Activated naive CD8-positive, alpha-beta T cell treated with anti-CD3 and anti-CD28 coated beads, Interleukin-2, amount 10 ng/mL, durations not matched to agents 7 days and 5 days (primary cell): ENCODE data around the gene ATP7B. TPM values are rescaled to one million over a fixed set of nuclear protein-coding genes. Genes with fewer than 3 reads are reported as not detected.
A peak's percentile ranks its signal among the peaks of the same experiment; 100 is the strongest.
"Not testable (repeated sequence)": the region's sequence is repeated elsewhere in the genome, so short reads cannot be mapped to it uniquely, and the experiment has no call there.

Experiments
- ATAC-seq: fragments of 150-1000 bp; cut with Tn5 transposase; one replicate; pipeline ENCODE4 v1.10.0; 2021; ENCODE audit warnings: low read depth, moderate library complexity
- POLR2A ChIA-PET: fragments of 350-600 bp; sonication (Branson Sonifier 250); formaldehyde crosslinking; loops from one replicate; lab custom pipeline; 2021; ENCODE audit warnings: antibody characterized with exemption; lab: Charles Lee
- DNase-seq: peaks from one replicate; pipeline ENCODE4 v3.0.0; 2021
- H3K27ac Mint-ChIP-seq: one replicate; pipeline ENCODE4 v1.8.0; 2022; ENCODE audit warnings: mild to moderate bottlenecking, mixed read lengths
- H3K27me3 Mint-ChIP-seq: one replicate; pipeline ENCODE4 v1.8.0; 2022; ENCODE audit warnings: mild to moderate bottlenecking, moderate library complexity, mixed read lengths
- H3K36me3 Mint-ChIP-seq: one replicate; pipeline ENCODE4 v1.8.0; 2021; ENCODE audit warnings: mild to moderate bottlenecking, mixed read lengths
- H3K4me1 Mint-ChIP-seq: one replicate; pipeline ENCODE4 v1.8.0; 2021; ENCODE audit warnings: mixed read lengths
- H3K4me3 Mint-ChIP-seq: one replicate; pipeline ENCODE4 v1.8.0; 2022; ENCODE audit warnings: mild to moderate bottlenecking, moderate library complexity, mixed read lengths
- H3K9me3 Mint-ChIP-seq: one replicate; pipeline ENCODE4 v1.8.0; 2021; ENCODE audit warnings: mixed read lengths
- total RNA-seq, 2 experiments: library from RNA; stranded (reverse); gene quantifications; one replicate each; pipeline ENCODE4 v1.2.3, GENCODE V29; 2021

Gene ATP7B
- total RNA-seq, 2 experiments from 2014 or later = 0.51 to 0.64 TPM

DNA sequence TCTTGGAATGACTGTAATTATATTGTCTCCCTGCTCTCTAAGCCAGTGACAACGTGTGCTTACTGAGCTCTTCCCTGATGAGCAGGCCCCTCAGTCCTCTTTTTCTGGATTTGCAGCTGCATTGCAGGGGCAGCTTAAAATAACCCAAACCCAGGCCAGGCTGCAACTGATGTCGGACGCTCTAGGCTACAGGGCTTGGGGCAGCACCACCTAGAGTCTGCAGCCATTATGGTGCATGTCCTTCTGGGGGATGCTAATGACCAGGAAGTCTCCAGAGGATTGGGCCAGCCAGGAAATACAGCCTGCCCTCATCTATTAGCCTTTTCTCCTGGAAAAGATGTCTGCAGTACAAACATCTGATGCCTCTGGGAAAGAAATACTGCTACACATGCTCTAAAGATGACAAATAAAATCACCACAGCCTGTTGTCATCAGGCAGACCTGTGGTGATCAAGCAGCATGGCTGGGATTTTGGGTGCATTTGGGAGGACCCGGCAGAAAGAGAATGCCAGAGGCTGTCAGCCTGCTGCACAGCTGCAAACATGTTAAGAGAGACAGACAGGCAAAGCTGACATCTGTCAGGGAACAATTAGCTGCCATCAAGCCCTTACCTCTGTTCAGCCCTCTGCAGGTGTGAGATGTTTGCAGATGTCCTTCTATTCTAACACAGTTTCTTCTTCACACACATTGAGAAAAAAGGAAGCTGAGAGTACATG, 97.7 kb downstream of the ATP7B start:
- no peaks in the 10 kb centered on the region for H3K9me3 Mint-ChIP-seq
- no peak for ATAC-seq
- peaks cover 8% of the 10 kb centered on the region for H3K27me3 Mint-ChIP-seq
- peaks cover 13% of the 10 kb centered on the region for H3K4me1 Mint-ChIP-seq
- H3K36me3 Mint-ChIP-seq = no peaks in the 10 kb centered on the region
- POLR2A ChIA-PET = no interaction called here
- no peak overlapping the region for H3K27ac Mint-ChIP-seq
- H3K4me3 Mint-ChIP-seq = no peak overlapping the region
- DNase-seq = no peak

DNA sequence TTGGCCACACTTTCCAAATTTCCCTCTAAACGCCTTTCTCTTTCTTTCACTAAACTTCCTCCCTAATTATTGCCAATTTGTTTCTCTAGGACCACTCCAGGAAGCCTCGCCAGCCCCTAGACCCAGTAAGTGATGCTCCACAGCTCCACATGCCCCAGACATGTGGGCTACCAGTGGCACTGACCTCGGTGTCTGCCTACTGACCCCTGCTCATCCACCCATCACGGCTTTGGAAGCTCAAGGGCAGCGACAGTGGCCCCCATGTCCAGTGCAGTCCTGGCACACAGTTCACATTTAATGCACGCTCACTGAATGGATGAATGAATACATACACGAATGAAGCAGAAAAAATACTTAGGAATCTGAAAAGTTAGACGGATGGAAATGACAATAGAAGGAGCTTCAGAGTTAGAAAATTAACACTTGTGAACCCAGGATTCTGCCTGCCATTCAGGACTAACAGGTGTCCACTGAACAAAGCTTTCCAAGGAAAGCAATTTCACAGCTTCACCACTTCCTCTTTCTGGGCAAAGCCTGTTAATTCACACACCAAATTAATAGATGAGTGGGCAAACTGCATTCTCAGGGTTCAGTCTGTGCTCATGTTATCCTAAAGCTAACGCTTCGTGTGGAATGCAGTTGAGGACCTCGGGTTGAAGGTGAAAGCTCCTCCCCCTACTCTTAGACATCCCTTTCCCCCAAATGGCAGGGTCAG, 98.6 kb downstream of the ATP7B start:
- Mint-ChIP-seq H3K9me3 (no peaks in the 10 kb centered on the region), H3K36me3 (no peaks in the 10 kb centered on the region), H3K4me1 (peaks cover 13% of the 10 kb centered on the region), H3K27me3 (peaks cover 8% of the 10 kb centered on the region), H3K27ac (no peak overlapping the region), H3K4me3 (no peak overlapping the region)
- ATAC-seq = no peak
- no peak for DNase-seq
- POLR2A ChIA-PET = no interaction called here

DNA sequence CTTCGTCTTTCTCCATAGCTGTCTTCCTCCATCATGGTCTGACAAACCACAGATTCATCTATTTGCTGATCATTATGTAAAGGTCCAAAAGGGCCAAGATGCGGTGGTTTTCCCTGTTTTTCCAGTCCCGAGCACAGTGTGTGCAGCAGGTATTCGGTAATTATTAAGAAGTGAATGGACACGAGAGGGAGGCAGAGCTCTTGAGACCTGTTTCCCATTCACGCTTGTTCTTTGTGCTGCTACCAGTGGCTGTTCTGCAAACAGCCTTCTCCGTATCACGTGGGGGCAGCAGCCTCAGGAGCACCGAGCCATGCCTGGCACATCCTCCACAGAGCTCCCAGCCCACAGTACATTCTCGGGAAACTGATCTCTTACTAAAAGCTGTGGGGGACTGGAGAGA, 99.2 kb downstream of the ATP7B start:
- H3K27me3 Mint-ChIP-seq = peaks cover 8% of the 10 kb centered on the region
- no peaks in the 10 kb centered on the region for H3K9me3 Mint-ChIP-seq
- peaks cover 13% of the 10 kb centered on the region for H3K4me1 Mint-ChIP-seq
- DNase-seq (no peak), ATAC-seq (no peak)
- no peak overlapping the region for H3K4me3 Mint-ChIP-seq
- H3K27ac Mint-ChIP-seq = no peak overlapping the region
- no peaks in the 10 kb centered on the region for H3K36me3 Mint-ChIP-seq
- POLR2A ChIA-PET = no interaction called here

DNA sequence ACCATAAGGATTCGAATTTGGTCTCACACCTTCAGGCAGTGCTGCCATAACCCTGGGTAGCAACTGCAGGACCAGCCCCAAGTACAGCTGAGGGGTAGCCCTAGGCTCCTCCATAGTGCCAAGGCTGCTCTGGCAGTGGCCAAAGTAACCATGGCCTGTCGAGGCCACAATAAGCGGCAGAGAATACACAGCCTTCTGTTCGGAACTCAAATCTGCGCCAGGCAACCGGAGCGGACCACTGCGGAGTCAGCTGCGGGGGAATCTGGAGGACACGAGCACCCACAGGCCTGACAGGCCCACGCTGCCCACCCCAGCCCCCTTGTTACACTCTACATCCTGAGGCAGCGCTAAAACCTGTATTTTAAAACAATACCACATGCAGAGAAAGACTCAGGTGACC, 100.7 kb downstream of the ATP7B start:
- H3K9me3 Mint-ChIP-seq = no peaks in the 10 kb centered on the region
- POLR2A ChIA-PET = no interaction called here
- H3K27ac Mint-ChIP-seq = no peak overlapping the region
- ATAC-seq (no peak), DNase-seq (no peak)
- H3K4me3 Mint-ChIP-seq = no peak overlapping the region
- peaks cover 13% of the 10 kb centered on the region for H3K4me1 Mint-ChIP-seq
- H3K36me3 Mint-ChIP-seq = no peaks in the 10 kb centered on the region
- H3K27me3 Mint-ChIP-seq = peaks cover 5% of the 10 kb centered on the region

DNA sequence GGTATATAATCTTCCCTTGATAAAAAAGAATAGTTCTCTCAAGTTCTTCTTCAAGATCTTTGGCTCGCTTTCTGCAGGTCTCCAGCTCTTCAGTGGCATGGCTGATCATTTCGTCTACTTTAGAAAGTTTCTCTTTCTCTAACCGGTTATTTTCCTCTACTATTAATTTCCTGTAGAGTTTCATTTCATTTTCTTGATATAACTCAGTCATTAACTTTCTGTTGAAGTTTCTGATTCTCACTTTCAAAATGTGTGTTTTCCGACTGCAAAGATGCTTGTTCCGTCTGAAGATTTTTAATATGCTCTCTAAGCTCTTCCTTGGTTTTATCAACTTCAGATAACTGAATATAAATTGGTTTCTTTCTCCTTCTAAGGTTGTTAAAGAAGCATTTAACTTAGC, 102.0 kb downstream of the ATP7B start:
- H3K9me3 Mint-ChIP-seq, H3K27me3 Mint-ChIP-seq, H3K4me3 Mint-ChIP-seq, H3K36me3 Mint-ChIP-seq, POLR2A ChIA-PET, ATAC-seq, DNase-seq, H3K27ac Mint-ChIP-seq: not testable (repeated sequence)
- peaks cover 16% of the 10 kb centered on the region for H3K4me1 Mint-ChIP-seq

DNA sequence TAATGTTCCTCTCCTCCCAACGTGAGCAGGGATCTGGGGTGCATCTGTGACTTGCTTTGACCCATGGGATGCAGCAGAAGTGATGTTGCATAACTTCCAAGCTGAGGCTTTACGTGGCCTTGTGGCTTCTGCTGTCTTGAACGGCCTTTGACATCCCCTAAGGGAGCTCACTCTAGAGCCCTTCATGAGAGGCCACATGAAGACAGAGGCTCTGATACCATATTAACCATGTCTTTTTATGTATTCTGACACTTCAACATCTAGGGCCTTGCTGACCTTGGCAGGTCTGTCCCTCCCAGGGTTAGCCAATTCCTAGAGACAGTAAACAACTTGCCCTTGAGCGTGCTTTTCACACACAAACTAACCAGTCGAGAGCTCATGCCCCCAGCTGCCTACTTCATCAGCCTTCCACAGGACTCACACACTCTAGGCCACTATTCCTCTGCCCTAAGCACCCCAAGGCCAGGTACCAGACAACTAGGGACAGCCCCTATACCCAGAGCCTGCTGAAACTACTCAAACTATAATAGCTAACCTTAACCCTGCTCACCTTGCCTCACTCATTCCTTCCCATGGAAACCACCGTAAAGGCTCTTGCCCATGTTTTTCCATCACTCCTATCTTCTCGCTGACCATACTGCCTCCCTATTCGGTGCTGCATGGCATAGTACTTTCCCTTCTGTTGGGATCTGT, 104.1 kb downstream of the ATP7B start:
- H3K36me3 Mint-ChIP-seq = no peaks in the 10 kb centered on the region
- no peak for ATAC-seq
- DNase-seq = no peak
- H3K4me1 Mint-ChIP-seq = peaks cover 17% of the 10 kb centered on the region
- H3K4me3 Mint-ChIP-seq = no peak overlapping the region
- H3K27me3 Mint-ChIP-seq = peaks cover under 1% of the 10 kb centered on the region
- POLR2A ChIA-PET = no interaction called here
- no peaks in the 10 kb centered on the region for H3K9me3 Mint-ChIP-seq
- no peak overlapping the region for H3K27ac Mint-ChIP-seq

DNA sequence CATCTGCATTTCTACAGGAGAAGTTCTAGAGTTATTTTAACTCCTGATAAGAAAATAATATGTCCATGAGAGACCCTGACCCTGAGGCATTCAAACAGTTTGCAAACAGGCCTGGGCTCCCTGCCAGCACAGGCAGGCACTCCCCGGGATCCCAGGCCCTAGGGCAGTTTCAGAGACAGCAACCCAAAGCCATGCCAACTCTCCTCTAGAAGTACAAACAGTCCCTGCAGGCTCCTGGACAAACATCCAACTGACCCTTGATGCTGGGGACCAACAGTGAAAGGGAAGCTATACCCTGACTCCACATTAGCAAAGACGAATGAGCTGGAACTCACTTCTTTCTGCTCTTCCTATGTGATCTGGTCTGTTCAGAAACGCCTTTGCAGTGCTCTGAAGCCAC, 104.7 kb downstream of the ATP7B start:
- no peak for ATAC-seq
- Mint-ChIP-seq H3K27me3 (peaks cover 3% of the 10 kb centered on the region), H3K4me3 (no peak overlapping the region), H3K4me1 (peaks cover 12% of the 10 kb centered on the region), H3K27ac (no peak overlapping the region), H3K36me3 (no peaks in the 10 kb centered on the region), H3K9me3 (no peaks in the 10 kb centered on the region)
- POLR2A ChIA-PET = no interaction called here
- DNase-seq = no peak

DNA sequence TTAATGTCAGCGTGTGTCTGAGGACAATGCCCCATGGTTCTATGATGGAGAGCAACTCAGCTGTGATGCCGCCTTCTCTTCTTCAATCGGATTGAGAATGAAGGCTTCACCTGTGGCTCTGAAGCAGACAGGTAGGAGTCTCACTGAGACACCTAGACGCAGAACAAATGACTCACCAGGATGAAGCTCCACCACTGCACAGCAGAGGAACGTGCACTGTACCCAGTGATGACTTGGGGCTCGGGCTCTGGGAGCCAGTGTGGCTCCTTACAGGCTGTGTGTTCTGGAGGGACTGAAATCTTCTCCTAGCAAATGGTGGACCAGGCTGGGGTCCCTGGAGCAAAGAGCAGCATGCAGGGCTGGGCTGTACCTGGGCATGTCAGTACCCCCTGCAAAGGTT, 105.5 kb downstream of the ATP7B start:
- H3K36me3 Mint-ChIP-seq = no peaks in the 10 kb centered on the region
- DNase-seq (no peak), ATAC-seq (no peak)
- no peak overlapping the region for H3K4me3 Mint-ChIP-seq
- H3K9me3 Mint-ChIP-seq = no peaks in the 10 kb centered on the region
- peaks cover 9% of the 10 kb centered on the region for H3K4me1 Mint-ChIP-seq
- peaks cover 3% of the 10 kb centered on the region for H3K27me3 Mint-ChIP-seq
- H3K27ac Mint-ChIP-seq = no peak overlapping the region
- POLR2A ChIA-PET = no interaction called here

DNA sequence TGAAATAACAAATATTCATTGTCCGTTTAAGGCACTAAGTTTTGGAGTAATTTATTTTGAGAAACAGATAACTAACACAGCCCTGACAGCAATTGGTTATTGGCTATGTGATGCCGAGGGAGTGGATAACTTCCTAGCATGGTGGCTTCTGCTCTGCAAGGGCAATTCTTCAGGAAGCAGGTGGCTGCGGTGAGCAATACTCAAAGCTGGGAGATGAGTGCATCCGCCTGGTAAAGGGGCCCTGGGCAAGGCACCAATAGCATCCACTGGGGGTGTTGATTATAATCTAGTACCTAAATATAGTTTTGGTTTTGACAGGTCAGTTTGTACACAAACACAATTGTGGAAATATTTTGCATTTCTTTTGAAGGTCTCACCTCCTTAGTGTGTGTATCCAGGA, 108.5 kb downstream of the ATP7B start:
- DNase-seq (no peak), ATAC-seq (no peak)
- no peak overlapping the region for H3K4me3 Mint-ChIP-seq
- H3K27me3 Mint-ChIP-seq = peaks cover 18% of the 10 kb centered on the region
- no peak overlapping the region for H3K27ac Mint-ChIP-seq
- POLR2A ChIA-PET = no interaction called here
- H3K36me3 Mint-ChIP-seq = no peaks in the 10 kb centered on the region
- H3K4me1 Mint-ChIP-seq = peaks cover 9% of the 10 kb centered on the region
- no peaks in the 10 kb centered on the region for H3K9me3 Mint-ChIP-seq

DNA sequence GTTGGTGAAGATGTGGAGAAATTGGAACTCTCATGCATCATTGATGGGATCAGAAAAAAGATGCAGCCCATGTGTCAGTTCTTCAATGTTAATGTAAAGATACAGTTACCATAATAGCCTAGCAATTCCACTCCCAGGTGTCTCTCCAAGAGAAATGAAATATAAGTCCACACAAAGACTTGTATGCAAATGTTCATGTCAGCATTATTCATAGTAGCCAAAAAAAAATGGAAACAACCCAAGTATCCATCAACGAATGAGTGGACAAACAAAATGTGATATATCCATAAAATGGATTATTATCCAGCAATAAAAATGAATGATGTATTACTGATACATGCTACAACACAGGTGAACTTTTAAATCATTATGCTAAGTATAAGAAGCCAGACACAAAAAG, 110.8 kb downstream of the ATP7B start:
- POLR2A ChIA-PET = no interaction called here
- peaks cover 21% of the 10 kb centered on the region for H3K27me3 Mint-ChIP-seq
- no peaks in the 10 kb centered on the region for H3K9me3 Mint-ChIP-seq
- no peak overlapping the region for H3K27ac Mint-ChIP-seq
- DNase-seq = no peak
- no peak overlapping the region for H3K4me3 Mint-ChIP-seq
- no peaks in the 10 kb centered on the region for H3K36me3 Mint-ChIP-seq
- no peak for ATAC-seq
- peaks cover 14% of the 10 kb centered on the region for H3K4me1 Mint-ChIP-seq

DNA sequence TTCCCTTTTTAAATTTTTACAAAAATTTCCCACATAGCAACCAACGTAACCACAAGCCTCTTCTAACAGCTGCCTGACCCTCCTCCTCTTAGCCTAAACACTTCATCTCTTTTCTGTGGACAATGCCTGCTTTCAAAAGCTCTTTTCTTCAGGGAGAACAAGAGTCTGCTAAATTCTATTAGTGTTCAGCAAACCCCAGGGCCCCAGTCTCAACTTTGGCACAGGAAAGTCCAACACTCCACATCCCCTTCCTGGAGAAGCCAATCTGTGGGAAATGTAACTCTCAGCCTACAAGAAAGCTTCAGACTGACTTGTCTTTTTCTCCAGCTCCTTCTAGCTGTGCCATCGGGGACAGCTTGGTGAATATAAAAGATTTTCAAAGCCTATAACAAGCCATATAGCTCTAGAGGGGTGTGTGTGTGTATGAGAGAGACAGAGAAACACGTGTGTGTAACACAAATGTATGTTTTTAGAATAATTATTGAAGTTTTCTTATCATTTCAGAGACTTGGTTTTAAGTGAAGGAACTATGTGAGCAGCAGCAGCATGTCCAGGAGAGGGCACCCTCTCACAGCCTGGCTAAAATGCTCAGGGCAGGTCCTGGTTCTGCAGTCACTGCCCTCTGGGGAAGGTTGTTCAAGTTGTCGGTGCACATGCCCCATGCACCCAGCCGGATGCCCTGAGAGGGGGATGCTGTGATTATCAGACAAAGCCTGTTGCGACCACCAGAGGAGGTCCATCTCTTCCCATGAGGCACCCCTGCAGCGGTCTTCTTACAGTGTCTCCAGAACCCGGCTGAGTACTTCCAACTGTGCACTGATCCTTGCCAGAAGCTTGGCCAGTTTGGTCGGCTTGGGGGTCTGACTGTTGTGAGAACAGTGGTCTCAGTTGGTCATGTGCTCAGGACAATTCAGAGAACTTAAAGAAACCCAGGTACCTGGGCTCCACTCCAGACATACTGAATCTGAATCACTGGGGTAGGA, 115.1 kb downstream of the ATP7B start:
- no peak overlapping the region for H3K27ac Mint-ChIP-seq
- H3K4me1 Mint-ChIP-seq = peaks cover 5% of the 10 kb centered on the region
- H3K4me3 Mint-ChIP-seq = no peak overlapping the region
- H3K9me3 Mint-ChIP-seq = no peaks in the 10 kb centered on the region
- H3K36me3 Mint-ChIP-seq = no peaks in the 10 kb centered on the region
- POLR2A ChIA-PET = interaction anchor here (0.7 kb wide), 1 partner anchor 226 kb away, joined by 3 read pairs; no protein-coding TSS in a partner anchor
- peak; percentile 73 for ATAC-seq
- H3K27me3 Mint-ChIP-seq = peaks cover 21% of the 10 kb centered on the region
- DNase-seq = peak; percentile 43

DNA sequence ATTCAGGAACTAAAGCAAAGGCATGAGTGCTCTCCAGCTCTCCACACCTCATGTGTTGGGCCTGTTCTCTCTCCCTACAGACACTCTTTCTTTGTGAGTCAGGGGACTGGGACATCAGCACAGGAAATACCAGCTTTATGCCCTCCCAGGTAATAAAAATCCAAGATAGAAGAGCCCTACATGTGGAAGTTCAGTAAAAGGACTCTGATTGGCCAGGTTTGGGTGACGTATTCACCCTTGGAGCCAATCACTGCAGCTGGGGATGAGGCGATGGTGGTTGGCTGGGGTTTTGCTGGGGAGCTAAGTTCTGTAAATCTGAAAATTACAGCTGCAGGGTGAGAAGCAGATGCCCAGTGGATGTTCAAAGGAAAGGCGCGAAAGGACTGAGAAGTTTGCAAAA, 117.0 kb downstream of the ATP7B start:
- H3K4me3 Mint-ChIP-seq = no peak overlapping the region
- H3K4me1 Mint-ChIP-seq = peaks cover 5% of the 10 kb centered on the region
- H3K27ac Mint-ChIP-seq = no peak overlapping the region
- DNase-seq (no peak), ATAC-seq (no peak)
- POLR2A ChIA-PET = interaction anchor here (0.6 kb wide), 1 partner anchor 24 kb away, joined by 6 read pairs; no protein-coding TSS in a partner anchor
- peaks cover 12% of the 10 kb centered on the region for H3K27me3 Mint-ChIP-seq
- H3K36me3 Mint-ChIP-seq = no peaks in the 10 kb centered on the region
- H3K9me3 Mint-ChIP-seq = no peaks in the 10 kb centered on the region

DNA sequence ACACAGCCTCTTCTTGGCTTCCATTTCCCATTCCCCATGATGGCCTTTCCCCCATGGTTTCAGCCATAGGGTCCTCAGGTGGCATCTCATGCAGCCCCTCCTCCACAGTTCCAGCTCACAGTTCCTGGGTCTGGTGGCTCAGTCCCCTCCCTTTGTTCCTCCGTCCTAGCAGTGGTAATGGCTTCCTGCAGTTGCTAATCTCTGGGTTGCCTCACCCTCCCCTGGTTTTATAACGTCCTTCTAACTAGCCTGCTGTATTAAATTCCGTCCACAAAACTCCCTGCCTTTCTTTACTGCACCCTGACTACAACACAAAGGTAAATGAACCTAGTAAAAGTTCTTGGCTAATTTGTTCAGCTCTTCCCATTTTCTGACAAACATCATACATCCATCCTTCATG, 118.6 kb downstream of the ATP7B start:
- no peak overlapping the region for H3K4me3 Mint-ChIP-seq
- no peaks in the 10 kb centered on the region for H3K9me3 Mint-ChIP-seq
- DNase-seq (no peak), ATAC-seq (no peak)
- H3K27ac Mint-ChIP-seq = no peak overlapping the region
- POLR2A ChIA-PET = no interaction called here
- H3K36me3 Mint-ChIP-seq = no peaks in the 10 kb centered on the region
- peaks cover 6% of the 10 kb centered on the region for H3K27me3 Mint-ChIP-seq
- H3K4me1 Mint-ChIP-seq = peaks cover 5% of the 10 kb centered on the region
